Kidney glomerular epithelial cell (primary cell): Measurements from ENCODE around the gene GIPC2.
"Not testable (repeated sequence)": the region's sequence is repeated elsewhere in the genome, so short reads cannot be mapped to it uniquely, and the experiment has no call there.

Experiments used
- DNase-seq: peaks from one replicate; lab custom pipeline; 2025; lab: John Stamatoyannopoulos, UW

The GIPC2 gene, protein sequence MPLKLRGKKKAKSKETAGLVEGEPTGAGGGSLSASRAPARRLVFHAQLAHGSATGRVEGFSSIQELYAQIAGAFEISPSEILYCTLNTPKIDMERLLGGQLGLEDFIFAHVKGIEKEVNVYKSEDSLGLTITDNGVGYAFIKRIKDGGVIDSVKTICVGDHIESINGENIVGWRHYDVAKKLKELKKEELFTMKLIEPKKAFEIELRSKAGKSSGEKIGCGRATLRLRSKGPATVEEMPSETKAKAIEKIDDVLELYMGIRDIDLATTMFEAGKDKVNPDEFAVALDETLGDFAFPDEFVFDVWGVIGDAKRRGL

GRCh38 chr1:78045926-78046778 lies at the start of gene GIPC2:
GIPC2 (plus strand) TSS chr1:78045966; CDS start chr1:78046095, 129 bp downstream.
- no peak for DNase-seq

DNA sequence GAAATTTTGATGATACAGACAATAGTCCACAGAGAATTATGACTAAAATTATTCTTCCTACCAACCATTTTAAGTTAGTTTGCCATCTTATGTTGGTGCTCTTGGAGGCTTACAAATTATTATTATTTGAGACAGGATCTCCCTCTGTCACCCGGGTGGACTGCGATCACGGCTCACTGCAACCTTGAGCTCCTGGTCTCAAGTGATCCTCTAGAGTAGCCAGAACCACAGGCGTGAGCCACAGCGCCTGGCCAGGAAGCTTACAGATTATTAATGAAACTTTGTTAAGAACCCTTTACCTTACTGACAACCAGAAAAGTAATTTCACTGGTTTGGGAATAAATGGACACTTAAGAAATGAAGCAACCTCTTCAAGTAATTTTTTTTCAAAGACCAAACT lies 49.0 kb upstream of the GIPC2 start:
- no peak for DNase-seq

GRCh38 chr1:78000536-78000935 lies 45.2 kb upstream of the GIPC2 start:
- not testable (repeated sequence) for DNase-seq

- no peak for DNase-seq
These were observed 42.6 kb upstream of the GIPC2 start for GRCh38 chr1:78003070-78003746.

GRCh38 chr1:78003882-78004718 lies 41.7 kb upstream of the GIPC2 start:
- DNase-seq: peak; percentile 87

DNA sequence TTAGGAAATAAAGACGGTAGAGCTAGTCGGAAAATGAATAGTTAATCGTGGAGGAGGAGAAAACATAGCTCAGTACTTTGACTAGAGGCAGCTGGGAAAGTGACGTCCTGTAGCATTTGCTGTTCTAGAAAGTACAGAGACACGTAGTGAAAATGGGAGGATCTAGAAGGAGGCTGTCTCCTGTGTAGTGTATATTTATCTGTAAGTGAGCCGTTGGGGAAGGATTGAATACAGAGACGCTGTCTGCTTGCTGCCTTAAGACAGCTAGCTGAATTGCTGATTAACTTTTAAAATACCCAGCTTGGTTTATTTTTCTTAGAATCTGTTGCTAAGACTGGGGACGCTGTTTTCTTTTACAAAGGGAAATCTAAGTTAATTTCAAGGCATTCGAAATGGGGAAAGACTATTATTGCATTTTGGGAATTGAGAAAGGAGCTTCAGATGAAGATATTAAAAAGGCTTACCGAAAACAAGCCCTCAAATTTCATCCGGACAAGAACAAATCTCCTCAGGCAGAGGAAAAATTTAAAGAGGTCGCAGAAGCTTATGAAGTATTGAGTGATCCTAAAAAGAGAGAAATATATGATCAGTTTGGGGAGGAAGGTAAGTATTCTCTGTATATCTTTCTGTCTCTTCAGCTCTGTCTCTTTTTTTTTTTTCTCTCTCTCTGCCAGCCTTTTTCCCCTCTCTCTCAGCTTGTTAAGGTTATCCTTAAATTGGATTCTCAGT lies 40.9 kb upstream of the GIPC2 start, which contains the start of gene DNAJB4:
Gene DNAJB4 (plus strand): TSS at position 221 of the 729 bp plus-strand sequence. CDS start 172 bp downstream, at position 393.
- DNase-seq: peak; percentile 99

DNA sequence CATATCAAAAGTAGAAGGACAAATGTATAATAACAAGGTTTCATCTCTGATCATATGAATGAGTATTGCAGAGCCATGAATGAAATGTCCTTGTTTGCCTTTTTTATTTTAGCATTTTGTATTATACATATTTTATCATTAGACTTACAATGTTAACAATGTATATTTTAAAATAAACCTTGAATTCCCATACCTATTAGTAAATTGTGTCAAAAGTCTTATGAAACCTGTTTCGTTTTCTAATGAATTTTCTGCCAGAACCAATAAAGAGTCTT lies 40.4 kb upstream of the GIPC2 start:
- no peak for DNase-seq

GRCh38 chr1:78005755-78006154 lies 40.0 kb upstream of the GIPC2 start:
- DNase-seq: peak; percentile 83

GRCh38 chr1:78006521-78006920 lies 39.2 kb upstream of the GIPC2 start:
- DNase-seq: no peak

DNA sequence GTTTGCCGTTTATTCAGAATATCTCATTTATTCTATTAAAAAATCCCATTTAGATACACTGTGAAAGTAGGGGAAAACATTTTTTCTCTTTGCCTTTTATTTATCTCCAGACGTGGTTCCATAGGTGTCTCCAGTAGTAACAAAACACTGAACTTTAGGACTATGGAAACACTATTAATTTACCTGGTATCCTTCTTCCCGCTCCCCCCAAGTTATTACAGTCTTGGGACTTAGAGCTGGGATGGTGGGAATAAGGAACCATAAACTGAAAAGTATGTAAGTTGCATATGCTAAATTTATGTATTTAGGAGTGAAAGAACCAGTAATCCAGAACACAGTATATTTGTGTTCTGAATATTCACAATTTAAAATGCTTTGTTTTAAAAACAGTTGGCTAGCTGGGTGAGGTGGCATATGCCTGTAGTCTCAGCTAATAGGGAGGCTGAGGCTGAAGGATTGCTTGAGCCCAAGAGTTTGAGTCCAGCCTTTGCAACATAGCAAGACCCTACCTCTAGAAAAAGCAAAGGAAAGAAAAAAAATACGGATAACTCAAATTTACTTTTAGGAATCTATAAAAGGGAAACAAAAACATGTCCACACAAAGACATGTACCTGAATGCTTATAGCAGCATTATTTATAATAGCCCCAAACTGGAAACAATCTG lies 38.0 kb upstream of the GIPC2 start:
- DNase-seq: no peak

- DNase-seq: no peak
These were observed 36.5 kb upstream of the GIPC2 start for GRCh38 chr1:78009276-78009675.

- no peak for DNase-seq
These were observed 35.9 kb upstream of the GIPC2 start for GRCh38 chr1:78009836-78010235.

DNA sequence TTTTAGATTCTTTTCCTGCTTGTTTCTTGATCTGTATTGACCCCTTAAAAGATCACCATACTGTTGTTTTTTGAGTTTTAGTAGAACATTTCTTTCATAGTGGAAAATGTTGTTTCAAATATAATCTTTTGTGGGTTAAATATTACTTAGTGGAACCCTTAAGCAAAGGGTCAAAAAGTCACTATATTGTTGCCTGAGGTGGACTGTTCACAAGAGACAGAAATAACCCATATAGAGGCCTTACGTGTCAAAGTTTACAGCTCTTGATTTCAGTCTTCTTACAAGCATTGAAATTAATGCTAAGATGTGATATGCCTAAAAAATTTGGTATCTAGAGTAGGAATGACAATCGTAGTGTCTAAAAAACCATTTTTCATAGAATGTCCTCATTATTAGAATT lies 34.7 kb upstream of the GIPC2 start:
- no peak for DNase-seq

- DNase-seq: no peak
These were observed 30.6 kb upstream of the GIPC2 start for GRCh38 chr1:78015148-78015547.

DNA sequence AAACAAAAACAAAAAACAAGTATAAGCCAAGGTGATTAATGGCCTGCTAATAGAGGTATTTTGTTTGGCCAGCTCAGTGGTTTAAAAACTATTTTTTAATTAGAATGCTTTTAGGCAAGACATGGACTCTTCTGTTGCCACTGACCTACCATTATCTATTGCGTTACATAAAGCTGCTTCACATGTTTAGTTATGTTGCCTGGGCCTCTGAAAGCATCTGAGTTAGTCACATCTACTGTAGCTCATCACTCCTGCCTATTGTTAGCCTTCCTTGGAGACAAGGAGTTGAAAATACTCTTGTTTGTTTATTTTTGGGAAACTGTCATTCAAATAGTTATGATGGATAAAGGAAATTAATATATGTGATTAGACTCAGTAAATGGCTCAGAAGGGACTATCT lies 26.7 kb upstream of the GIPC2 start:
- DNase-seq: no peak

- DNase-seq: not testable (repeated sequence)
These were observed 24.6 kb upstream of the GIPC2 start for GRCh38 chr1:78021134-78021533.

- no peak for DNase-seq
These were observed 16.0 kb upstream of the GIPC2 start for GRCh38 chr1:78029793-78030192.

DNA sequence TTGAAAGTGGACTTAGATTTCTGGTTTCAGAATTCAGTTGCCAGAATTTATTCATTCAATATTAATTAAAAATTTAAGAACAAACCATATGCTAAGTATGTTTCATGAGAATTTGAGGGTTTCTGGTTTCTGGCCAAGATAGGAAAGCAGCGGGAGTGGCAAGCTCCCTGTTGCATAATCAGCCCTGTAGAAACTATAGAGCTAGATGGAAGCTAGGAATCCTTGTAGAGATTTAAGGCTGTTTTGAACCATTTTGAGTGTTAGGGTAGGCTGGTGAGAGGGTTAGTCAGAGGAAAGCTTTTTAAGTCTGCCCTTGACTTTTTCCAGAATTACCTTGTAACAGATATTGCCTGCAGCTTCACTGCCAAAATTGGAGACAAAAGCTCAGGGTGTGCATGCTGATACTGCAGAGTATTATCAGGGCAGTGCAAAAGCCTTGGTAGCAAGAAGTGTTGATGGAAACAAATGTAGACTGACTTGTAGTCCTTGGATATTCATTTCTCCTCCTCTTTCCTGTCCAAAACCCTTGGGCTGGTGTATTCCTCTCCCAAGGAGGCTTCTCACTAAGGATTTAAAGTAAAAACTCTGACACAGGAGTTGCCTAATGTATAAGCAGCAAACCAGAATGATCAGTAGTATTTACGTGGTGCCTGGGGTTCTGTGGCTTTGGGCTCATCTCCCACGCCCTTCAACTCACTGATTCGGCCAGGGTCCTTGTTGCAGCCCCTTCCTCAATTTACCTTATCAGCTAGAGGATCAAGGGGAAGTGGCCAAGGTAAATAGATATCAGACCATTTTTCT lies 12.6 kb upstream of the GIPC2 start:
- no peak for DNase-seq

DNA sequence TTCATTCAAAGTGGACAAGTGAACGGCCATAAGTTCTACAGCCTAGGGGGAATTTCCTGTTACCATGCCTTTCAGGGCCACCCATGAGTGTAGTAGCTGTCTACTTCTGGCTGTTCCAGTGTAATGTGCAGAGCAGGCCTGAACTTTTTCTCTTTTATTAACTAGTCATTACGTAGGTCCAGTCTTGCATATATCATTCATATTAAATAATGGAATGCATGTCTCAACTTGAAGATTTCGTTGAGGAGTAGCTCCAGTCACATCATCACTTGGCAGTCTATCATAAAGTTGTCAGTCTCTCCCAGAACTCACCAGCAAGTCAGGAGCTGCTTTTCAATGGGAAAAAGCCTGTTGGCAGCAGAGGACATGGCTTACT lies 12.0 kb upstream of the GIPC2 start:
- no peak for DNase-seq

DNA sequence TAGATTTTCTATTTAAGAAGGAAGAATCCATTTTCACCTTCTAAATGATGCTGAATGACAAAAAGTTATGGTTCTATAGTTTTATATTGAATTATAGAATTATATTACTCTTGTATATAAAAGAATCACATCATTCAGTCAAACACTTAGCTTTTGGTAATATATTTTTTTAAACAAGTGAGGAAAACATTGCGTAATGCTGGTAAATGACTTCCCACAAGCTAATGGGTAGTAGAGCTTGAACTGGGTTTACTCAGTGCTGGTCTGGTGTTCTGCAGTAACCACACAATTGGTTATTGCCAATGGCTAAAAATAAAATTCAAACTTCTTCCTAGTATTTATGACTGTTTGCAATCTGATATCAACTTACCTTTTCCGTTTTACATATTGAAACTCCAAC lies 10.6 kb upstream of the GIPC2 start:
- DNase-seq: no peak
